Central memory CD8-positive, alpha-beta T cell (primary cell): Measurements from ENCODE around the gene SMPDL3B.
A peak's percentile ranks its signal among the peaks of the same experiment; 100 is the strongest.
"Not testable (repeated sequence)": the region's sequence is repeated elsewhere in the genome, so short reads cannot be mapped to it uniquely, and the experiment has no call there.

Experiments used
- ATAC-seq: fragments of 150-1000 bp; cut with Tn5 transposase; replicated peaks from 2 replicates; pipeline ENCODE4 v1.10.0; 2022; ENCODE audit warnings: mild to moderate bottlenecking, moderate FRiP score, moderate number of reproducible peaks; ENCODE audit not compliant: poor library complexity, severe bottlenecking; ENCODE audit errors: extremely low read depth
- DNase-seq, 2 donors: peaks; one replicate each; pipeline ENCODE4 v3.0.0; 2021; ENCODE audit warnings: low spot score in 2 of 2
- H3K27ac Mint-ChIP-seq: one replicate; pipeline ENCODE4 v1.8.0; 2022; ENCODE audit warnings: low read depth, mild to moderate bottlenecking, moderate library complexity, mixed read lengths
- H3K27me3 Mint-ChIP-seq: one replicate; pipeline ENCODE4 v1.8.0; 2022; ENCODE audit warnings: mixed read lengths
- H3K36me3 Mint-ChIP-seq: one replicate; pipeline ENCODE4 v1.8.0; 2022; ENCODE audit warnings: mild to moderate bottlenecking, moderate library complexity, mixed read lengths; ENCODE audit not compliant: insufficient read depth
- H3K4me1 Mint-ChIP-seq: one replicate; pipeline ENCODE4 v1.8.0; 2022; ENCODE audit warnings: mixed read lengths
- H3K4me3 Mint-ChIP-seq: one replicate; pipeline ENCODE4 v1.8.0; 2022; ENCODE audit warnings: mild to moderate bottlenecking, moderate library complexity, mixed read lengths
- H3K9me3 Mint-ChIP-seq: one replicate; pipeline ENCODE4 v1.8.0; 2022; ENCODE audit warnings: mixed read lengths

SMPDL3B gene

GRCh38 chr1:27990920-27991537, 56.2 kb downstream of the SMPDL3B start:
- DNase-seq: no peak
- Mint-ChIP-seq H3K4me1 (peaks cover 27% of the 10 kb centered on the region), H3K9me3 (no peaks in the 10 kb centered on the region), H3K27me3 (no peaks in the 10 kb centered on the region), H3K36me3 (peaks cover 24% of the 10 kb centered on the region), H3K4me3 (peak overlapping the region; percentile 58), H3K27ac (peak overlapping the region; percentile 79)
- peak; percentile 65 for ATAC-seq

GRCh38 chr1:27992276-27992675, 57.5 kb downstream of the SMPDL3B start:
- peak; percentile 26 to 43 for DNase-seq
- H3K4me3 Mint-ChIP-seq: no peak overlapping the region
- no peaks in the 10 kb centered on the region for H3K27me3 Mint-ChIP-seq
- peaks cover 24% of the 10 kb centered on the region for H3K36me3 Mint-ChIP-seq
- no peaks in the 10 kb centered on the region for H3K9me3 Mint-ChIP-seq
- H3K27ac Mint-ChIP-seq: peak overlapping the region; percentile 81
- peak; percentile 89 for ATAC-seq
- H3K4me1 Mint-ChIP-seq: peaks cover 27% of the 10 kb centered on the region

- Mint-ChIP-seq H3K9me3 (no peaks in the 10 kb centered on the region), H3K27me3 (no peaks in the 10 kb centered on the region), H3K27ac (peak overlapping the region; percentile 4), H3K36me3 (peaks cover 28% of the 10 kb centered on the region), H3K4me3 (no peak overlapping the region), H3K4me1 (peaks cover 27% of the 10 kb centered on the region)
- no peak for DNase-seq
- no peak for ATAC-seq
Measured at GRCh38 chr1:27993241-27993640, 58.4 kb downstream of the SMPDL3B start.

GRCh38 chr1:27994060-27994459, 59.3 kb downstream of the SMPDL3B start:
- H3K4me3 Mint-ChIP-seq: no peak overlapping the region
- peaks cover 27% of the 10 kb centered on the region for H3K4me1 Mint-ChIP-seq
- peak overlapping the region; percentile 16 for H3K27ac Mint-ChIP-seq
- H3K27me3 Mint-ChIP-seq: no peaks in the 10 kb centered on the region
- H3K36me3 Mint-ChIP-seq: peaks cover 31% of the 10 kb centered on the region
- DNase-seq (no peak), ATAC-seq (no peak)
- no peaks in the 10 kb centered on the region for H3K9me3 Mint-ChIP-seq

- H3K9me3 Mint-ChIP-seq, H3K27ac Mint-ChIP-seq, H3K4me3 Mint-ChIP-seq, ATAC-seq, H3K27me3 Mint-ChIP-seq, DNase-seq: not testable (repeated sequence)
- H3K4me1 Mint-ChIP-seq: peaks cover 27% of the 10 kb centered on the region
- peaks cover 33% of the 10 kb centered on the region for H3K36me3 Mint-ChIP-seq
Measured at GRCh38 chr1:27994526-27994925, 59.7 kb downstream of the SMPDL3B start.

GRCh38 chr1:27999055-27999454, 64.3 kb downstream of the SMPDL3B start:
- H3K27ac Mint-ChIP-seq: no peak overlapping the region
- H3K4me1 Mint-ChIP-seq: no peaks in the 10 kb centered on the region
- no peak overlapping the region for H3K4me3 Mint-ChIP-seq
- DNase-seq (no peak), ATAC-seq (no peak)
- H3K36me3 Mint-ChIP-seq: peaks cover 44% of the 10 kb centered on the region
- no peaks in the 10 kb centered on the region for H3K27me3 Mint-ChIP-seq
- H3K9me3 Mint-ChIP-seq: no peaks in the 10 kb centered on the region

GRCh38 chr1:28002600-28002999, 67.8 kb downstream of the SMPDL3B start:
- H3K4me1 Mint-ChIP-seq: no peaks in the 10 kb centered on the region
- no peak overlapping the region for H3K27ac Mint-ChIP-seq
- H3K27me3 Mint-ChIP-seq: no peaks in the 10 kb centered on the region
- H3K4me3 Mint-ChIP-seq: no peak overlapping the region
- DNase-seq (no peak), ATAC-seq (no peak)
- H3K9me3 Mint-ChIP-seq: no peaks in the 10 kb centered on the region
- peaks cover 57% of the 10 kb centered on the region for H3K36me3 Mint-ChIP-seq

GRCh38 chr1:28003117-28003516, 68.3 kb downstream of the SMPDL3B start:
- not testable (repeated sequence) for ATAC-seq, H3K4me1 Mint-ChIP-seq
- peaks cover 53% of the 10 kb centered on the region for H3K36me3 Mint-ChIP-seq

More at GRCh38 chr1:28003117-28003516, 68.3 kb downstream of the SMPDL3B start:
- not testable (repeated sequence) for H3K27me3 Mint-ChIP-seq, DNase-seq, H3K4me3 Mint-ChIP-seq, H3K27ac Mint-ChIP-seq, H3K9me3 Mint-ChIP-seq
